ENCODE data around the gene CBS.
"Not testable (repeated sequence)": the region's sequence is repeated elsewhere in the genome, so short reads cannot be mapped to it uniquely, and the experiment has no call there.

DNA sequence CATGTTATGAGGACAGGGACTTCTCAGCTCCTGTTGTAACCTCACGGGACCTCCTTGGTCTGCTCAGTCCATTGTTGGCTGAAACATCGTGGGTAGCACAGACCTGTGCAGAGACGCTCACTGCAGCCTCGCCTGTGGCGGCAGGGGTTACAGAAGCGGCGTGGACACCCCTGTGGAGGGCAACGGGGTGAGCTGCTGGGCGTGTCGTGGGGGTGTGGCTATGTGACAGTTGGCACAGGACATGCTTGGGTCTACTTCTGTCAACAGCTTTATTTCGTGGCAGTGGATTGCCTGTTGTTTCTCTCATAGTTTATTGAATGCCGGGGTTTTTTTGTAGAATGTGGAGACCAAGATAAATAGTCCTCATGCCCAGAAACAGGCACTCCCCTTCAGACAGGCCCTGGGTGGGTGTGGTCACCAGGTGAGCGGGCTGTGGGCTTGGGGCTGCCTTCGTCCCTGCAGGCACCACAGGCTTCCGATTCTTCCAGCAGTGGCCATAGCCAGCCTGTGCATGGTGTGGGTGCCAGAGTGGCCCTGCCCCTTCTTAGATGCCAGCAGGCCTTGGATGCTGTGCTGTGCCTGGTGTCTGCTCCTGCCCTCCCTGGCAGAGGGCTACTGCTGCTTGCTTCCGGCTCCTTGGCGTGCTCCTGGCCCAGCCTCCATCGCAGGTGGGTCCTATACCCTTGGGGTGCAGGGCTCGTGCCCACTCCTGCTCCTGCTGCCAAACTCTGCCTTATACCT, 37.5 kb downstream of the CBS start:
- TF ChIP-seq SRY (CRISPR knock-in tag; IDR thresholded peaks at IDR 0.05); TARDBP (CRISPR knock-in tag; IDR thresholded peaks at IDR 0.05); ATF7 (IDR thresholded peaks at IDR 0.05); ATF7 (CRISPR knock-in tag; IDR thresholded peaks at IDR 0.05); JUN (CRISPR knock-in tag; IDR thresholded peaks at IDR 0.05); ZNF282 (IDR thresholded peaks at IDR 0.05; ENCODE audit: partially characterized antibody); MAFF (IDR thresholded peaks at IDR 0.05; ENCODE audit: low read depth, low read length); RAD21 (CRISPR knock-in tag; IDR thresholded peaks at IDR 0.05); POLR2A (IDR thresholded peaks at IDR 0.05; ENCODE audit: insufficient read depth in 1 of 2, low read depth in 2 of 2, low read length in 2 of 2): not testable (repeated sequence)
- TF ChIP-seq, protein P1, sequence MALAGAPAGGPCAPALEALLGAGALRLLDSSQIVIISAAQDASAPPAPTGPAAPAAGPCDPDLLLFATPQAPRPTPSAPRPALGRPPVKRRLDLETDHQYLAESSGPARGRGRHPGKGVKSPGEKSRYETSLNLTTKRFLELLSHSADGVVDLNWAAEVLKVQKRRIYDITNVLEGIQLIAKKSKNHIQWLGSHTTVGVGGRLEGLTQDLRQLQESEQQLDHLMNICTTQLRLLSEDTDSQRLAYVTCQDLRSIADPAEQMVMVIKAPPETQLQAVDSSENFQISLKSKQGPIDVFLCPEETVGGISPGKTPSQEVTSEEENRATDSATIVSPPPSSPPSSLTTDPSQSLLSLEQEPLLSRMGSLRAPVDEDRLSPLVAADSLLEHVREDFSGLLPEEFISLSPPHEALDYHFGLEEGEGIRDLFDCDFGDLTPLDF (CRISPR knock-in tag; IDR thresholded peaks at IDR 0.05), result not testable (repeated sequence)
- TF ChIP-seq, protein P2, sequence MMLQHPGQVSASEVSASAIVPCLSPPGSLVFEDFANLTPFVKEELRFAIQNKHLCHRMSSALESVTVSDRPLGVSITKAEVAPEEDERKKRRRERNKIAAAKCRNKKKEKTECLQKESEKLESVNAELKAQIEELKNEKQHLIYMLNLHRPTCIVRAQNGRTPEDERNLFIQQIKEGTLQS (CRISPR knock-in tag; IDR thresholded peaks at IDR 0.05), result not testable (repeated sequence)
- TF ChIP-seq, protein P3, sequence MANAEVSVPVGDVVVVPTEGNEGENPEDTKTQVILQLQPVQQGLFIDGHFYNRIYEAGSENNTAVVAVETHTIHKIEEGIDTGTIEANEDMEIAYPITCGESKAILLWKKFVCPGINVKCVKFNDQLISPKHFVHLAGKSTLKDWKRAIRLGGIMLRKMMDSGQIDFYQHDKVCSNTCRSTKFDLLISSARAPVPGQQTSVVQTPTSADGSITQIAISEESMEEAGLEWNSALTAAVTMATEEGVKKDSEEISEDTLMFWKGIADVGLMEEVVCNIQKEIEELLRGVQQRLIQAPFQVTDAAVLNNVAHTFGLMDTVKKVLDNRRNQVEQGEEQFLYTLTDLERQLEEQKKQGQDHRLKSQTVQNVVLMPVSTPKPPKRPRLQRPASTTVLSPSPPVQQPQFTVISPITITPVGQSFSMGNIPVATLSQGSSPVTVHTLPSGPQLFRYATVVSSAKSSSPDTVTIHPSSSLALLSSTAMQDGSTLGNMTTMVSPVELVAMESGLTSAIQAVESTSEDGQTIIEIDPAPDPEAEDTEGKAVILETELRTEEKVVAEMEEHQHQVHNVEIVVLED (CRISPR knock-in tag; IDR thresholded peaks at IDR 0.05; ENCODE audit: borderline replicate concordance), result not testable (repeated sequence)
- TF ChIP-seq, protein P4, sequence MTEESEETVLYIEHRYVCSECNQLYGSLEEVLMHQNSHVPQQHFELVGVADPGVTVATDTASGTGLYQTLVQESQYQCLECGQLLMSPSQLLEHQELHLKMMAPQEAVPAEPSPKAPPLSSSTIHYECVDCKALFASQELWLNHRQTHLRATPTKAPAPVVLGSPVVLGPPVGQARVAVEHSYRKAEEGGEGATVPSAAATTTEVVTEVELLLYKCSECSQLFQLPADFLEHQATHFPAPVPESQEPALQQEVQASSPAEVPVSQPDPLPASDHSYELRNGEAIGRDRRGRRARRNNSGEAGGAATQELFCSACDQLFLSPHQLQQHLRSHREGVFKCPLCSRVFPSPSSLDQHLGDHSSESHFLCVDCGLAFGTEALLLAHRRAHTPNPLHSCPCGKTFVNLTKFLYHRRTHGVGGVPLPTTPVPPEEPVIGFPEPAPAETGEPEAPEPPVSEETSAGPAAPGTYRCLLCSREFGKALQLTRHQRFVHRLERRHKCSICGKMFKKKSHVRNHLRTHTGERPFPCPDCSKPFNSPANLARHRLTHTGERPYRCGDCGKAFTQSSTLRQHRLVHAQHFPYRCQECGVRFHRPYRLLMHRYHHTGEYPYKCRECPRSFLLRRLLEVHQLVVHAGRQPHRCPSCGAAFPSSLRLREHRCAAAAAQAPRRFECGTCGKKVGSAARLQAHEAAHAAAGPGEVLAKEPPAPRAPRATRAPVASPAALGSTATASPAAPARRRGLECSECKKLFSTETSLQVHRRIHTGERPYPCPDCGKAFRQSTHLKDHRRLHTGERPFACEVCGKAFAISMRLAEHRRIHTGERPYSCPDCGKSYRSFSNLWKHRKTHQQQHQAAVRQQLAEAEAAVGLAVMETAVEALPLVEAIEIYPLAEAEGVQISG (CRISPR knock-in tag; IDR thresholded peaks at IDR 0.05), result not testable (repeated sequence)
- TF ChIP-seq, protein P5, sequence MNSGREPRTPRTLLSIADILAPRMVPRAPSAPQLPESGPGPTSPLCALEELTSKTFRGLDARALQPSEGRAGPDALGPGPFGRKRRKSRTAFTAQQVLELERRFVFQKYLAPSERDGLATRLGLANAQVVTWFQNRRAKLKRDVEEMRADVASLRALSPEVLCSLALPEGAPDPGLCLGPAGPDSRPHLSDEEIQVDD (CRISPR knock-in tag; IDR thresholded peaks at IDR 0.05; ENCODE audit: borderline replicate concordance), result not testable (repeated sequence)
